Measurements from ENCODE around the gene KIFC1. TPM values are rescaled to one million over a fixed set of nuclear protein-coding genes. Genes with fewer than 3 reads are reported as not detected.

Gene KIFC1
- total RNA-seq, 1 donor from 2014 or later, result 0.49 TPM

GRCh38 chr6:33442283-33442682 is 50.7 kb downstream of the KIFC1 start:
- no peak for TF ChIP-seq CTCF (IDR thresholded peaks at IDR 0.05; ENCODE audit: borderline replicate concordance)
- Histone ChIP-seq H3K27ac (replicated peaks) (no peak overlapping the region), H3K27me3 (ENCODE audit: low read depth) (no peaks in the 10 kb centered on the region), H3K4me3 (no peak overlapping the region), H3K9me3 (replicated peaks) (no peaks in the 10 kb centered on the region), H3K4me1 (no peaks in the 10 kb centered on the region), H3K36me3 (peaks cover 39% of the 10 kb centered on the region)
- intact Hi-C loops (cut with micrococcal nuclease), result no loop called here
- no peak for DNase-seq

DNA sequence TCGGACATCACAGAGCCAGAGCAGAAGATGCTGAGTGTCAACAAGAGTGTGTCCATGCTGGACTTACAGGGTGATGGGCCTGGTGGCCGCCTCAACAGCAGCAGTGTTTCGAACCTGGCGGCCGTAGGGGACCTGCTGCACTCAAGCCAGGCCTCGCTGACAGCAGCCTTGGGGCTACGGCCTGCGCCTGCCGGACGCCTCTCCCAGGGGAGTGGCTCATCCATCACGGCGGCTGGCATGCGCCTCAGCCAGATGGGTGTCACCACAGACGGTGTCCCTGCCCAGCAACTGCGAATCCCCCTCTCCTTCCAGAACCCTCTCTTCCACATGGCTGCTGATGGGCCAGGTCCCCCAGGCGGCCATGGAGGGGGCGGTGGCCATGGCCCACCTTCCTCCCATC is 51.4 kb downstream of the KIFC1 start:
- TF ChIP-seq CTCF (IDR thresholded peaks at IDR 0.05; ENCODE audit: borderline replicate concordance), result no peak
- no peak overlapping the region for H3K4me3 ChIP-seq
- H3K9me3 ChIP-seq (replicated peaks), result no peaks in the 10 kb centered on the region
- no peaks in the 10 kb centered on the region for H3K4me1 ChIP-seq
- H3K27me3 ChIP-seq (ENCODE audit: low read depth), result no peaks in the 10 kb centered on the region
- peaks cover 35% of the 10 kb centered on the region for H3K36me3 ChIP-seq
- no peak for DNase-seq
- intact Hi-C loops (cut with micrococcal nuclease), result no loop called here
- no peak overlapping the region for H3K27ac ChIP-seq (replicated peaks)

DNA sequence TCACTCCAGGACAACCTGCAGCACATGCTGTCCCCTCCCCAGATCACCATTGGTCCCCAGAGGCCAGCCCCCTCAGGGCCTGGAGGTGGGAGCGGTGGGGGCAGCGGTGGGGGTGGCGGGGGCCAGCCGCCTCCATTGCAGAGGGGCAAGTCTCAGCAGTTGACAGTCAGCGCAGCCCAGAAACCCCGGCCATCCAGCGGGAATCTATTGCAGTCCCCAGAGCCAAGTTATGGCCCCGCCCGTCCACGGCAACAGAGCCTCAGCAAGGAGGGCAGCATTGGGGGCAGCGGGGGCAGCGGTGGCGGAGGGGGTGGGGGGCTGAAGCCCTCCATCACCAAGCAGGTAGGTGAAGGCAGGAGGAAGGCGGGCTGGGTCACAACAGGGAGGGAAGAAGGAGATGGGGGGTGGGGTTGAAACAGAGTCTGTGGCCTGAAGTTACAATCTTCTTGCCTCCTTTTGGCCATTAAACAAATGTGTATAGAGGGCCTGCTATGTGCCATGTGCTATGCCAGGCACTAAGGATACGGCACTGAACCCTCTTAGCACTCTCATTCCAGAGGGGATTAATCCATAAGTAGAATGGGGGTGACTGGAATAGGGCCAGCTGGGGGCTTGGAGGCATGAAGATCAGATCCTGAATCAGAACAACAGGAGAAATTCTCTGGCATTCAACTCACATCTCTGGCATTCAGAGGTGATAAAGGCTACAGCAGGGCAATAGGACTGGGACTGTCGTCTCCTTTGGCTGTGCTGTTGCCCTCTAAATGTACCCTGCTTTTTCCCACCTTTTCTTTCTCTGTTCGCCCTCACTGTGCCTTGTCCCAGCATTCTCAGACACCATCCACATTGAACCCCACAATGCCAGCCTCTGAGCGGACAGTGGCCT is 52.2 kb downstream of the KIFC1 start:
- intact Hi-C loops (cut with micrococcal nuclease), result no loop called here
- H3K27me3 ChIP-seq (ENCODE audit: low read depth), result no peaks in the 10 kb centered on the region
- H3K4me3 ChIP-seq, result no peak overlapping the region
- no peaks in the 10 kb centered on the region for H3K4me1 ChIP-seq
- H3K27ac ChIP-seq (replicated peaks), result no peak overlapping the region
- no peak for DNase-seq
- H3K36me3 ChIP-seq, result peaks cover 31% of the 10 kb centered on the region
- no peak for TF ChIP-seq CTCF (IDR thresholded peaks at IDR 0.05; ENCODE audit: borderline replicate concordance)
- H3K9me3 ChIP-seq (replicated peaks), result no peaks in the 10 kb centered on the region

DNA sequence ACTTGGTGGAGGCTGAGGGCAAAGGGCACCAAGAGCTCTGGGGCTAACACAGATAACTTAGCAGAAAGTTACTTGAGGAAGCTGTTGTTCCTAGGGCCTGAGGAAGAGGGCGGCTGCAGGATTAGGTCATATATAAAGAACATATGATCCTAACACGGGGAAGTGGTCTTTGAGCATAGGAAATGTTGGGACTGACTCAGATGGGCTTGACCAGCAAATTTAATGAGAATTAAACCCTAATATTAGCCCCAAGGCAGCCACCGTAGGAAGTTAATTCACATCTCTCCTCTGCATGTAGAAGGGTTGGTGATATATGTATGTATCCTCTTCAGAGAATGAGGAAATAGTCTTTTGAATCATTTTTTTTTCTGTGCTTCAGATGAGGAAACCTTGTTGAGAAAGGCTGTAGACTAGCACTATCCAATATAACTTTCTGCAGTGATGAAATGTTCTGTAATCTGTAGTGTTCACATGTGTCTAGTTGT is 53.5 kb downstream of the KIFC1 start:
- no peaks in the 10 kb centered on the region for H3K27me3 ChIP-seq (ENCODE audit: low read depth)
- H3K9me3 ChIP-seq (replicated peaks), result no peaks in the 10 kb centered on the region
- H3K4me3 ChIP-seq, result no peak overlapping the region
- intact Hi-C loops (cut with micrococcal nuclease), result no loop called here
- no peak overlapping the region for H3K27ac ChIP-seq (replicated peaks)
- H3K4me1 ChIP-seq, result no peaks in the 10 kb centered on the region
- peaks cover 31% of the 10 kb centered on the region for H3K36me3 ChIP-seq
- no peak for DNase-seq
- TF ChIP-seq CTCF (IDR thresholded peaks at IDR 0.05; ENCODE audit: borderline replicate concordance), result no peak

- Histone ChIP-seq H3K27ac (replicated peaks) (no peak overlapping the region), H3K4me3 (no peak overlapping the region), H3K9me3 (replicated peaks) (no peaks in the 10 kb centered on the region), H3K36me3 (peaks cover 30% of the 10 kb centered on the region), H3K27me3 (ENCODE audit: low read depth) (no peaks in the 10 kb centered on the region), H3K4me1 (no peaks in the 10 kb centered on the region)
- intact Hi-C loops (cut with micrococcal nuclease), result no loop called here
- DNase-seq, result no peak
- TF ChIP-seq CTCF (IDR thresholded peaks at IDR 0.05; ENCODE audit: borderline replicate concordance), result no peak
These were observed 54.7 kb downstream of the KIFC1 start for GRCh38 chr6:33446356-33446755.

All from left ventricle myocardium inferior (tissue), 1 donor.